GM18505 (cell line): Measurements from ENCODE around the gene HSF5.
"Not testable (repeated sequence)": the region's sequence is repeated elsewhere in the genome, so short reads cannot be mapped to it uniquely, and the experiment has no call there.

Experiments
- ATAC-seq: cut with Tn5 transposase; IDR thresholded peaks from one replicate; pipeline ENCODE4 v1.9.1; 2021; ENCODE audit not compliant: unreplicated experiment
- POLR2A ChIP-seq: IDR thresholded peaks from 4 replicates; pipeline ENCODE4 v1.6.1; 2011; ENCODE audit warnings: borderline replicate concordance; ENCODE audit not compliant: insufficient read depth, insufficient read length; ENCODE audit errors: extremely low read depth

HSF5 gene

DNA sequence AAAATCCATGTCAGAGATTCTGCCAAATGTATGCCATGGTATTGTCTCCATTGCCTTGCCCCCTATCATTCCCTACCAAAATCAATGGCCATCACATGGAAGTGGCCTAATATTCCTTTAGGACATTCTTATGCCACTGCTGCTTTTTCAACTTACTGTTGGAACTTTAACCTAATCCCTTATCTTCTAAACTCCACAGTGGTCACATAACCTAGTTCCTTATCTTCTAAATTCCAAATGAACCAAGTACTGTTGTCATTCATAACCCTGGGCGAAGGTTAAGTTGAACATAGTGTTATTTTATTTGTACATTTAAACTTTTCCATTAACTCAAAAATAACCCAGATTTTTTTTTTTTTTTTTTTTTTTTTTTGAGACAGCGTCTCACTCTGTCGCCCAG is 3.6 kb downstream of the HSF5 start:
- no peak for TF ChIP-seq POLR2A
- ATAC-seq: no peak

DNA sequence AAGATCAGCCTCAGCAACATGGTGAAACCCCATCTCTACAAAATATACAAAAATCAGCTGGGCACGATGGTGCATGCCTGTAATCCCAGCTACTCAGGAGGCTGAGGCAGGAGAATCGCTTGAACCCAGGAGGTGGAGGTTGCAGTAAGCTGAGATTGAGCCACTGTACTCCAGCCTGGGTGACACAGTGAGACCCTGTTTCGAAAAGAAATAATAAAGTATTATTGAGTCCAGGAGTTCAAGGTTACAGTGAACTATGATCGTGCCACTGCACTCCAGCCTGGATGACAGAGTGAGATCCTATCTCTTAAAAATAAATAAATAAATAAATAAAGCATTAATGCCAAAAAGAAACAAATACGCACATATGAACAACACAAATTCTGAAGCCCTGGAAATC is 6.4 kb downstream of the HSF5 start:
- not testable (repeated sequence) for ATAC-seq

DNA sequence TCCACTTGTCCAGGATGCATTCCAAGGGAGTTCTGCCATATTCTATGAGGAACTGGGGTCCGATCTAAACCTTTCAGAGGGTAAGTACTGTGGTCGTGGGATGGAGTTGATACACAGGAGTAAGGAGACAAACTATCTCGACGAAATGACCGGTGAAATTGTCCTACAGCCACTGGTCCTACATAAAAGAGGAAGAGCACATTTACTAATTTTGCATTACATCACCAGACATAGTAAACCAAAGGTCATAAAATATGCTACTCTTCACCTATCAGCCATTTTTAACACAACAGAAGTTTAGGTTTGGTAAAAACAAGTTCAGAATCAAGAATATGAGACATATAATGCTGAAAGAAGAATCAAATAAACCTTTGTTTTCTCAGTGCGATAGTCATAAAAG is 8.1 kb downstream of the HSF5 start:
- no peak for ATAC-seq
- no peak for TF ChIP-seq POLR2A

DNA sequence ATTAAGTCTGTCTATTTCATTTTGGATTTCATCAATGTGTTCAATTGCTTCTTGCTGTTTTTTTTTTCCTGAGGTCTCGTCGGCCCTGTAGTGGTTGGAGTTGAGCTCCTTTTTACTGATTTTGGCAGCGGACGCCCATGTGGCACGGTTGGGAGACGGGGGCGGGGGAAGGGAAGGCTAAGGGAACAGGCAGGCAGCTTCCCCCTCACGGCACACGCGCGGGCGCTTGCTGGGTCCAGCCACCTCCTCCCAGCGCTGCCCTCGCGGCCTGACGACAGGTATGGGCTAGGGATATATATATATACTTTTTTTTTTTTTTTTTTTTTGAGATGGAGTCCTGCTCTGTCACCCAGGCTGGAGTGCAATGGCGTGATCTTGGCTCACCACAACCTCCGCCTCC is 11.4 kb downstream of the HSF5 start:
- TF ChIP-seq POLR2A: no peak

DNA sequence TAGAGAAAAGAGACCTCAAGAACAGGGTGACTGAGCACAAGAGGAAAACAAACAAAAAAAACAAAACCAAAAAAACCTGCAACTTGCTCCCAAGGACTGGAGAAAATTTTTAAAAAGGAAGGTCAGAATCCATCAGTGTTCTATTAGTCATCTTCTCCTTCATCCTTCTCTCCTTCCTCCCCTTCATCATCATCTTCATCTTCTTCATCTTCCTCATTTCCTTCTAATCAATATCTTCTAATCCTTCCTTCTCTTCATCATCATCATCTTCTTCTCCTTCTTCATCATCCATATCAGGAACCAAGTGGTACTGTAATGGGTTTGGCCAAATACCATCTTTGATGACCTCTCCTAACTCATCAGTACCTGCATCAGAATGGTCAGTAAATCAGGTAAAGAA is 12.2 kb downstream of the HSF5 start:
- no peak for TF ChIP-seq POLR2A
- no peak for ATAC-seq

More for the DNA sequence above, 11.4 kb downstream of the HSF5 start:
- ATAC-seq: no peak

DNA sequence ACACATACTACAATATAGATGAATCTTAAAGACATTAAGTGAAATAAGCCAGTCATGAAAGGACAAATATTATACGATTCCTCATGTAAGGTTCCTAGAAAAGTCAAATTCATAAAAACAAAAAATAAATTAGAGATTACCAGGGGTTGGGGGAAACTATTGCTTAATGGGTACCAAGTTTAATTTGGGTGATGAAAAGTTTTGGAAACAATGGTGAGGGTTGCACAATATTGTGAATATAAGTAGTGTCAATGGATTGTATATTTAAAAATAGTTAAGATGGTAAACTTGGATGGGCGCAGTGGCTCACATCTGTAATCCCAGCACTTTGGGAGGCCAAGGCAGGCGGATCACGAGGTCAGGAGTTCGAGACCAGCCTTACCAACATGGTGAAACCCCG is 17.9 kb downstream of the HSF5 start:
- no peak for TF ChIP-seq POLR2A

DNA sequence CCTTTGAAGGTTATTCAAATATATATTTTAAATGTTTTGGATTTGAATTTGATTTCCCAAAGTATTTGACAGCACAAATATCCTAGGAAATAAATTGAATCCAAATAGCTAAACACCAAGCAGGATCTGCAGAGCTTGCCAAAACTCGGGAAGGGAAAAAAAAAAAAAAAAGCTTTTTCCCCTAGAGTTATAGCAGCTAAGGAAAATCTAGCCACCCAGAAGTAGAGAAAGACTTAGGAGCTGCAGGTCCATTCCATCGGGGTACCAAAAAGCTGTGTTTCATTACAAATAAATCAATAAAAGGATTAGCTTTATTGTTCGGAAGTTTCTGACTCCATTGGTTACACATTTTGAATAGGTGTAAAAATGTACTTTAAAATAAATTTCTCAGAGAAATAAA is 19.3 kb downstream of the HSF5 start:
- ATAC-seq: no peak
- TF ChIP-seq POLR2A: no peak

More for the DNA sequence above, 17.9 kb downstream of the HSF5 start:
- ATAC-seq: no peak

DNA sequence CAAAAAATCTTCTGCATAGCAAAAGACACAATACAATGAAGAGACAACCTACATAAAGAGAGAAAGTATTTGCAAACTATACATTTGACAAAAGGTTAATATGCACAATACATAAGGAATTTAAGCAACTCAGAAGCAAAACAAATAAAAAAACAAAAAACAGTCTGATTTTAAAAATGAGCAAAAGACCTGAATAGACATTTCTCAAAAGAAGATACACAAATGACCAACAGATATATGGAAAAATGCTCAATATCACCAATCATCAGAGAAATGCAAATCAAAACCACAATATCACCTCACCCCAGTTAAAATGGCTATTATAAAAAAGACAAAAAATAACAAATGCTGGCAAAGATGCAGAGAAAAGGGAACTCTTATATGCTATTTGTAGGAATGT is 32.7 kb downstream of the HSF5 start:
- no peak for ATAC-seq
- TF ChIP-seq POLR2A: no peak

DNA sequence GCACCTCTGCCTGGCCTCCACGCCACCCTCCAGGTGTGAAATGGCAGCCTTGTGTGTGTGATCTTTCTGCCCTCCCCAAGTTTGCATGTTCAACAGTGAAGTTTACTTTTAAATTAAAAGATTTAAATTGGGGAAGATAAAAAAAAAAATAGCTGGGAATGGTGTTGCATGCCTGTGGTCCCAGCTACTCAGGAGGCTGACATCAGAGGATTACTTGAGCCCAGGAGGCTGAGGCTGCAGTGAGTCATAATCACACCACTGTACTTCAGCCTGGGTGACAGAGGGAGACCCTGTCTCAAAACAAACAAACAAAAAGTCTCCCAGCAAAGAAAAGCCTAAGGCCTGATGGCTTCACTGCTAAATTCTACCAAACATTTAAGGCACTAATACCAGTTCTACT is 35.5 kb downstream of the HSF5 start:
- ATAC-seq: no peak

DNA sequence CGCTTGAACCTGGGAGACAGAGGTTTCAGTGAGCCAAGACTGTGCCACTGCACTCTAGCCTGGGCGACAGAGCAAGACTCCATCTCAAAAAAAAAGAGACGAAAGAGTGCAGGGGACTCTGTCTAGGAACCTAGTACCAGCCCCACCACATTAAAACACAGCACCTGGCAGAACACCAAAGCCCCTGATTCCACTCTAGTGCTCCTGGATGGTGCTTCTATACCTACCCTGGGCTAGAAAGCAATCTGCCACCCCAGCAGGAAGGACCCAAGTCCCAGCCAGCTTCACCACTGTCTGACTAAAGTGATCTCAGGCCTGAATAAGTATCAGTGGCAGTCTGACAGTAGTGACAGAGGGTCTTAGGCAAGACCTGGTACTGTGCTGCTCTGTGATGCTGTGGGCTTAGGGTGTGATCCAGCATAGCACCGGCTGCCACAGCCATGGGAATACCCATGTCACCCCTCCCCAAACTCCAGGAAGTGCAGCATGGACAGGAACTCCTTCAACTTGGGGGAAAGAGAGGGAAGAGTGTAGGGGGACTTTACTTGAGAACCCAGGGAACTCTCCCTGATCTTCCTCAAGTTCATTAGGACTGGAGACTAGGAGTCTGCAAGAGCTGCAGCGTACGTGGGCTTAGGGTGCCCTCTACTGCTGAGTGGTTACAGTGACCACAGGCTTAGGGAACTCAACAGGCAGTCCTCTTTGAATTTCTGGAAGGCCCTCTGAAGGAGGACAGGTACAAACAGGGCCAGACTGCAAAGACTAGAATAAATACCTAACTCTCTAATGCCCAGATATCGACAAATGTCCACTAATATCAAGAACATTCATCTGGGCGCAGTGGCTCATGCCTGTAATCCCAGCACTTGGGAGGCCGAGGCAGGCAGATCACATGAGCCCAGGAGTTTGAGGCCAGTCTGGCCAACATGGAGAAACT is 40.9 kb downstream of the HSF5 start:
- TF ChIP-seq POLR2A: no peak
- no peak for ATAC-seq

More for the DNA sequence above, 35.5 kb downstream of the HSF5 start:
- no peak for TF ChIP-seq POLR2A

DNA sequence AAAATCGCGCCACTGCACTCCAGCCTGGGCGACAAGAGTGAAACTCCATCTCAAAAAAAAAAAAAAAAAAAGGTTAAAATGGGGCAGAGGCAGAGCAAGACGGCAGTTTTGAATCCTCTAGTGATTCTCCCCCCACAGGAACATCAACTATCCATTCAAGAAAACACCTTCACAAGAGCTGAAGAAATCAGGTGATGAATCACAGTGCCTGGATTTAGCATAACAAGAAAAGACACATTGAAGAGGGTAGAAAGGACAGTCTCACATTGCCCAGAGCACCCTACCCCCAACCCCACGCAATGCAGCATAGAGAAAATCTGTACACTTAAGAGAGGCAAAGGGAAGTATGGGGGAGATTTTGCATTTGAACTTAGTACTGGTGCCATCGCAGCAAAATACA is 42.1 kb downstream of the HSF5 start:
- ATAC-seq: no peak
- TF ChIP-seq POLR2A: no peak

DNA sequence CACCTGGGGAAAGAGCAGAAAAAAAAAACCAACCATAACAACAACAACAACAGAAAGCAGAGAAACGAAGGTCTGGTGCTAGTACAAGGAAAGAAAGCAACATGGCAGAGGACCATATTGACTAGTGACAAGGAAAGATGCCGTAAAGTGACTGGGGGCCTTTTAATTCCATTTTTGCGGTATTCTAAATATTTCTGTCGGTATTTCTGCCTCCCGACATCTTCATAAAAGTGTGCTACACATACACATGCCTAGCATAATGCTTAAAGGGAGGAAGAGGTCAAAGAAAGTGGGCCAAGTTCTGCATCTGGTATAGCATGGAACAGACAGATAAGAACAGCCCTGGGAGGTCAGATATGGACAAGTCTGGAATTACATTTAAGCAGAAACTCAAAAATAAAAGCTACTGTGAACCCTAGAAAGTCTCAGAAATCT is 51.4 kb downstream of the HSF5 start:
- no peak for TF ChIP-seq POLR2A

DNA sequence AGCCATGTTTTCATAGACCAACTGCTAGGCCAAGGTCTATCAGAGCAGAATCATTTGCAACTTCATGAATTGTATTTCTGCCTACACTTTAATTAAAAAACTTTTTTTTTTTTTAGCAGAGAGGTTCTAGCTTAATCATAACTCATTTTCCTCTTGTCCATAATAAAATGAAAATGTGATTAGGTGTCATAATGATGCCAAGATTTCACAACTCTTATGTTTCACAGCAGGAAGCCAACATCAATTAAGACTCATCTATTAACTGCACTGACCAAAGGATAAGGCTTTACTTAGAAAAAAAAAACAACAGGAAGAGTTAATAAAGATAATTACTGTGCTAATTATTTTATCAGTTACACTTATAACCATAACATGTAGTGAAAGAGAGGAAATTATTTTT is 52.0 kb downstream of the HSF5 start:
- ATAC-seq: no peak
- TF ChIP-seq POLR2A: no peak

More for the DNA sequence above, 51.4 kb downstream of the HSF5 start:
- no peak for ATAC-seq

DNA sequence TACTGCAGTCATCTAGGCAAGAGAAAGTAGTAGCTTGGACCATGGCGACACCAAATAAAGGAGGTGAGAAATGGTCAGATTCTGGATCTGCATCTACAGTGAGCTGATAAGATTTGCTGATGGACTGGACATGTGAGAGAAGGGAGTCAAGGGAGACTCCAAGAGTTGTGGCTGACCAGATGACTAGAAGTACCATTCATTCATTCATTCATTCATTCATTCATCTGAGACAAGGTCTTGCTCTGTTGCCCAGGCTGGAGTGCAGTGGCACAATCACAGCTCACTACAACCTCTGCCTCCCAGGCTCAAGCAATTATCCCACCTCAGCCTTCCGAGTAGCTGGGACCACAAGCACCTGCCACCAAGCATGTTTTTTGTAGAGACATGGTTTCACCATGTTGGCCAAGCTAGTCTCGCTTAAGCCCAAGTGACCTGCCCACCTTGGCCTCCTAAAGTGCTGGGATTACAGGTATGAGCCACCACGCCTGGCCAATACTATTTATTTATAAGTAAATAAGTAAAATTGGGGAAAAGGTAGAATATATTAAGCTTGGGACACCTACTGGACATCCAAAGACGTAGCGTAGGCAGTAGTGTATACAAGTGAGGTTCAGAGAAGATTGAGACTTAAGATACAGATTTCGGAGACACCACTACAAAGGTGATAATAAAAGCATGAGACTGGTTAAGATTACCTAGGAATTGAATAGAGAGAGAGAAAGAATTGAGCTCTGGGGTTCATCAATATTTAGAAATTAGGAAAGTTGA is 55.2 kb downstream of the HSF5 start:
- TF ChIP-seq POLR2A: no peak

More for the DNA sequence above, 55.2 kb downstream of the HSF5 start:
- no peak for ATAC-seq
